ENCODE measurements around the gene CSNK2A1.

DNA sequence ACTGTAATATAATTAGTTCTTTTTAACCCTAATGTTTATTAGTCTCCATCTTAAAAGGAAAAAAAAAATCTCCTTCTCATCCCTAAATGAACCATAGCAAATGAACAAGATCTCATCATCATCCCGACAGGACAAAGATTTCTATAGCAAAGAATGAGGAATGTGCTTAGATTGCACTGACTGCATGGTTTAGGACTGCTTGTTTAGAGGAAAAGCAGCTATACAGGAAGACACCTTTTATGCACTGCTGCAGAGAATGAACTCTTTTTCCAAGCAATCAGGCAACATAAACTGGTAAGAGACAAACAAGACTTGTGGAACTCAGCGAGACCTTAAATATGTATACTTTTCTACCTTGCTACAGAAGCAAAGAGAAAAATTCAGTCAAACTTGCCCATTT is 26.8 kb downstream of the CSNK2A1 start:
- TF ChIP-seq, protein P1, sequence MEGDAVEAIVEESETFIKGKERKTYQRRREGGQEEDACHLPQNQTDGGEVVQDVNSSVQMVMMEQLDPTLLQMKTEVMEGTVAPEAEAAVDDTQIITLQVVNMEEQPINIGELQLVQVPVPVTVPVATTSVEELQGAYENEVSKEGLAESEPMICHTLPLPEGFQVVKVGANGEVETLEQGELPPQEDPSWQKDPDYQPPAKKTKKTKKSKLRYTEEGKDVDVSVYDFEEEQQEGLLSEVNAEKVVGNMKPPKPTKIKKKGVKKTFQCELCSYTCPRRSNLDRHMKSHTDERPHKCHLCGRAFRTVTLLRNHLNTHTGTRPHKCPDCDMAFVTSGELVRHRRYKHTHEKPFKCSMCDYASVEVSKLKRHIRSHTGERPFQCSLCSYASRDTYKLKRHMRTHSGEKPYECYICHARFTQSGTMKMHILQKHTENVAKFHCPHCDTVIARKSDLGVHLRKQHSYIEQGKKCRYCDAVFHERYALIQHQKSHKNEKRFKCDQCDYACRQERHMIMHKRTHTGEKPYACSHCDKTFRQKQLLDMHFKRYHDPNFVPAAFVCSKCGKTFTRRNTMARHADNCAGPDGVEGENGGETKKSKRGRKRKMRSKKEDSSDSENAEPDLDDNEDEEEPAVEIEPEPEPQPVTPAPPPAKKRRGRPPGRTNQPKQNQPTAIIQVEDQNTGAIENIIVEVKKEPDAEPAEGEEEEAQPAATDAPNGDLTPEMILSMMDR (IDR thresholded peaks at IDR 0.05): no peak
- TF ChIP-seq POLR2A (IDR thresholded peaks at IDR 0.05): no peak

Data from body of pancreas (tissue), 4 donors.